Panc1 (cell line): ENCODE measurements around the gene TRAPPC2B. TPM values are rescaled to one million over a fixed set of nuclear protein-coding genes. Genes with fewer than 3 reads are reported as not detected.

Experiments used
- ATAC-seq: fragments of 200-7000 bp; cut with Tn5 transposase; 2 replicates; pipeline ENCODE4 v1.9.1; 2020; ENCODE audit warnings: mild to moderate bottlenecking, moderate library complexity
- BruUV-seq: library from RNA; stranded (reverse); fragments of 400-500 nt; replicated peaks from 2 replicates; lab custom pipeline; 2021; lab: Mats Ljungman, UMichigan
- CTCF ChIA-PET: fragments of 300-600 bp; sonication (Branson Sonifier 250); formaldehyde crosslinking; loops from one replicate; lab custom pipeline; 2022; ENCODE audit warnings: antibody characterized with exemption; lab: Charles Lee
- POLR2A ChIA-PET: fragments of 300-600 bp; sonication (Branson Sonifier 250); formaldehyde crosslinking; loops from one replicate; lab custom pipeline; 2022; ENCODE audit warnings: antibody characterized with exemption; lab: Charles Lee
- DNase-seq: peaks from one replicate; pipeline ENCODE4 v3.0.0-alpha.2; 2010; ENCODE audit warnings: low read depth, low spot score
- H3K27ac ChIP-seq: 2 replicates; pipeline ENCODE4 v1.5.1; 2011; ENCODE audit warnings: mild to moderate bottlenecking, low read length, inconsistent platforms
- H3K27me3 ChIP-seq: fragments of 200-500 bp; sonication (Bioruptor generic); 2 replicates; pipeline ENCODE4 v1.6.0; 2014; ENCODE audit warnings: low read length, inconsistent platforms; ENCODE audit not compliant: control insufficient read depth, insufficient read depth
- H3K36me3 ChIP-seq: fragments of 200-500 bp; sonication (Bioruptor generic); 2 replicates; pipeline ENCODE4 v1.5.1; 2014; ENCODE audit warnings: inconsistent platforms, mild to moderate bottlenecking, low read length, moderate library complexity; ENCODE audit not compliant: control insufficient read depth, insufficient read depth
- H3K4me1 ChIP-seq: 2 replicates; pipeline ENCODE4 v1.5.1; 2011; ENCODE audit warnings: inconsistent platforms, mild to moderate bottlenecking, low read length, moderate library complexity; ENCODE audit not compliant: control insufficient read depth, insufficient read depth
- H3K4me3 ChIP-seq, 2 experiments: 2 replicates each; pipeline ENCODE4 v1.5.1; 2011 to 2012; ENCODE audit warnings: low read depth in 2 of 2, low read length in 2 of 2, mild to moderate bottlenecking in 2 of 2, inconsistent platforms in 1 of 2, moderate library complexity in 1 of 2
- H3K9me3 ChIP-seq: fragments of 200-500 bp; sonication (Bioruptor generic); 2 replicates; pipeline ENCODE4 v1.5.1; 2014; ENCODE audit warnings: low read depth, mild to moderate bottlenecking, inconsistent platforms, low read length, moderate library complexity; ENCODE audit not compliant: control insufficient read depth, insufficient read depth
- CTCF ChIP-seq: fragments of 450-650 bp; IDR thresholded peaks from 2 replicates; pipeline ENCODE4 v1.5.1; 2017; ENCODE audit warnings: mild to moderate bottlenecking
- POLR2AphosphoS5 ChIP-seq: IDR thresholded peaks from 2 replicates; pipeline ENCODE4 v1.6.1; 2012; ENCODE audit warnings: mild to moderate bottlenecking, low read depth, low read length, moderate library complexity
- REST ChIP-seq, 2 experiments: IDR thresholded peaks; 2 replicates each; pipeline ENCODE4 v1.6.1; 2011 to 2012; ENCODE audit warnings: low read depth in 2 of 2, control low read depth in 1 of 2, low read length in 1 of 2, mild to moderate bottlenecking in 1 of 2, moderate library complexity in 1 of 2; ENCODE audit not compliant: insufficient read depth in 1 of 2
- SIN3A ChIP-seq: IDR thresholded peaks from 2 replicates; pipeline ENCODE4 v1.6.1; 2012; ENCODE audit warnings: low read depth, mild to moderate bottlenecking, low read length, moderate library complexity, borderline replicate concordance; ENCODE audit not compliant: insufficient read depth
- TCF7L2 ChIP-seq: IDR thresholded peaks from 2 replicates; pipeline ENCODE4 v1.6.1; 2011; ENCODE audit warnings: mild to moderate bottlenecking, low read depth, low read length, inconsistent platforms
- in situ Hi-C: cut with HindIII; loops from 2 replicates; pipeline ENCODE4 v1.10.0; 2016; ENCODE audit warnings: low sequenced_read_pairs, low pct_unique_long_range_greater_than_20kb
- intact Hi-C: fragments of 100-400 bp; cut with micrococcal nuclease; formaldehyde crosslinking; loops from one replicate; pipeline ENCODE4 v1.10.0; 2022; ENCODE audit not compliant: unreplicated experiment
- total RNA-seq: library from RNA; stranded (reverse); gene quantifications from one replicate; pipeline ENCODE4 v1.2.1, GENCODE V29; 2021; ENCODE audit not compliant: unreplicated experiment

TRAPPC2B gene
- total RNA-seq, 1 experiment from 2014 or later = 15.1 TPM

GRCh38 chr19:57398868-57399267 is 35.5 kb downstream of the TRAPPC2B start:
- no peak for TF ChIP-seq REST (IDR thresholded peaks at IDR 0.05; ENCODE audit: insufficient read depth in 1 of 2, low read depth in 2 of 2, low read length in 1 of 2)
- TF ChIP-seq SIN3A = no peak
- no peak for TF ChIP-seq CTCF
- no peak for TF ChIP-seq POLR2AphosphoS5
- H3K27me3 ChIP-seq = no peaks in the 10 kb centered on the region
- no peaks in the 10 kb centered on the region for H3K4me1 ChIP-seq
- H3K9me3 ChIP-seq = peaks cover 52% of the 10 kb centered on the region
- in situ Hi-C loops = no loop called here
- ChIA-PET POLR2A (no interaction called here), CTCF (no interaction called here)
- H3K36me3 ChIP-seq = 0 out of 2 replicates have a peak, but pooled peaks cover 2% of the 10 kb centered on the region
- H3K4me3 ChIP-seq = no peak overlapping the region
- ATAC-seq (no peak), DNase-seq (no peak)
- no TSS peak for BruUV-seq
- H3K27ac ChIP-seq = no peak overlapping the region
- intact Hi-C loops = no loop called here

GRCh38 chr19:57403737-57404563 is 40.6 kb downstream of the TRAPPC2B start:
- no TSS peak for BruUV-seq
- intact Hi-C loops = no loop called here
- no peak overlapping the region for H3K4me3 ChIP-seq
- in situ Hi-C loops = no loop called here
- CTCF ChIA-PET = no interaction called here
- no peaks in the 10 kb centered on the region for H3K36me3 ChIP-seq
- POLR2A ChIA-PET = no interaction called here
- no peak overlapping the region for H3K27ac ChIP-seq
- no peaks in the 10 kb centered on the region for H3K27me3 ChIP-seq
- no peaks in the 10 kb centered on the region for H3K4me1 ChIP-seq
- DNase-seq (no peak), ATAC-seq (no peak)
- peaks cover 33% of the 10 kb centered on the region for H3K9me3 ChIP-seq
- TF ChIP-seq TCF7L2 (no peak), REST (IDR thresholded peaks at IDR 0.05; ENCODE audit: insufficient read depth in 1 of 2, low read depth in 2 of 2, low read length in 1 of 2) (no peak), CTCF (no peak), SIN3A (no peak), POLR2AphosphoS5 (no peak)
